Measurements from ENCODE around the gene MIA2.

The MIA2 gene

DNA sequence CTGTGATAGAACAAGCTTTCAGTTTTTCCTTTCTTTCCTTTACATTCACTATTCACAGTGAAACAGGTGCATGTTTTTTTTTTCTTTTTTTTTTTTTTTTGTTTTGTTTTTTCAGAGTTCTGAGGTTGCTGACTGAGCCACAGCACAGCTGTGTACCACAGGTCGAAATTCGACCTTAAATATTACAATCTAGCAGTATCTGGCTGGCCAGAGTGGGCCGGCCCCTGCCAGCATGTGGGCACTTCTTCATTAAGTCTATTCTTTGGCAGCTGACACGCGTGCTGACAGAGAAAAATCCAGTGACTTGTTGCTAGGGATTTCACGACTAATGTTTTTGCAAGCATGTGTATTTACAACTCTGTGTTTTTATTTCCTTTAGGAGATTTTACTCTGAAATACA, 164.7 kb downstream of the MIA2 start:
- DNase-seq = no peak

DNA sequence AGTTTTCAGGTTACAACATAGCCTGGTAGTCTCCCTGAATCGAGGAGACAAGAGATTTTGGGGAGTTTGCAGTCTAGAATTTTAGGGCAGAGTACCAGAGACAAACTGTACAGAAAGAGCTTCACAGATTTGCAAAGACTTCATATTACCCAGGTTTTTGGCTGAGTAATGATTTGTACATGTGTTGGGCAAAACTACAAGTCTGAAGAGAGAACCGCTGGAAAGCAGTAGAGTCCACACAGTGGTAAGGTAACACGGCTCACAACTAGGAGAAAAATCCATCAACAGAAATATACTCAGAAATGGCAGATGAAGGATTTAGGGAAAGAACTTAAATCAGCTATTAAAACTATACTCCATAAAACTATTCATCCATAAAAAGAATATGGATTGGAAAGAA, 172.8 kb downstream of the MIA2 start:
- no peak for DNase-seq

DNA sequence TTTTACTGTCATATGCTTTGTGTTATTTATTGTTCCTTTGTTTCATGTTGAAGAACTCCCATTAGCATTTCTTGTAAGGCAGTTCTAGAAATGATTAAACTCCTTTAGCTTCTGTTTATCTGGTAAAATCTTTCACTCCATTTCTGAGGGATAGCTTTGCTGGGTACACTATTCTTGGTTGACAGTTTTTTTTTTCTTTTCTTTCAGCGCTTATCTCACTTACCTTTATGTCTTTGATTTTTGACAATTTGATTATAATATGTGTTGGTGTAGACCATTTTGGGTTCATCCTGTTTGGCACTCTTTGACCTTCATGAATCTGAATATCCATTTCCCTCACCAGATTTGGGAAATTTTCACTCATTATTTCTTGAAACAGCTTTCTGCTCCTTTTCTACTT, 182.4 kb downstream of the MIA2 start:
- DNase-seq = no peak

DNA sequence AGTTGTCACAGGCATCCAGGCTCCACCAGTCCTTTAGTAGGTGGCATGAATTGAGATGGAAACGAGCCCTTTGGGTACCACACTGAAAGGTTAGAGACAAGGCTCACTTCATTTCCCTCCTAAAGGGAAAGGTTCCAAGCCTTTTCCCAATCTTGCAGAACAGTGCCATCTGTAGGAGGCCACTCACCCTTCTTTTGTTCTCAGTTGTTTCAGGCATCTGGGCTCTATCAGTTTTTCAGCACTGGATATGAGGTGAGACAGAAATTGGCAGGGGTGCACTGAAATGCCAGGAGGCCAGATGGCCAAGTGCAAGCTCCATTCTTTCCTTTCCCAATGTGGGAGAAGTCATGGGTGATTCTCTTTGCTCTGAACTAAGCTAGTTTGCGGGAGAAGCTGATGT, 183.3 kb downstream of the MIA2 start:
- no peak for DNase-seq

DNA sequence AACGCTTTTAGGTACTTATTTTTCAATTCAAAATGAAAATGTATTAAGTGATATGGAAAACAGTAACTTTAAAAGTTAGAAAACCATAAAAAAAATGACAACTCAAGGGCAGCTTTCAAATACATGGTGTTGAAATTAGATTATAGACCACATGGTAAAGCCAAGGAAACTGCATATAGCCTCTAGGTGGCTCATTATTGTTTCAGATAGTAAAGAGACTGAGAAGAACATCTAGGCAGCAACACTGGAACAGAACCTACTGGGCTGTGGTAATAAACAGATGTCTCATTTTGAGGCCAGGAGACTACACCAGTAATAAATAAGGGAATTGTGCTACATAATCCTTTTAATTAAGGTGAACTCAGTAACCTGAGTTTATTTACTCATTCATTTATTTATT, 185.6 kb downstream of the MIA2 start:
- no peak for DNase-seq

DNA sequence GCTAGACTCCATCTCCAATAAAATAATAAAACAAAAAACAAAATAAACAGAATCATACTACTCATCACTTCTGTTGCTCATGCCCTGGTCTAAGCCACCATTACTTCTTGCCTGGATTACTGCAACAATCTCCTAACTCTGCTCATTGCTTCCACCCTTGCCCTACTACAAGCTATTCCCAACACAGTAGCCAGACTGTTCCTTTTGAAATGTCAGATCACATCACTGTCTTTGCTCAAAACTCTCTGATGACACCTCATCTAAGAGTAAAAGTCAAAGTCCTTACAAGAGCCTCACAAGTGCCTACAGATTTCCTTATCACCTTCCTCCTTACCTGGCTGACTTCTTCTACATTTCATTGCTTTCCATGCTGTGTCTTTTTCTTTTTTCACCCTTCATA, 188.5 kb downstream of the MIA2 start:
- no peak for DNase-seq

DNA sequence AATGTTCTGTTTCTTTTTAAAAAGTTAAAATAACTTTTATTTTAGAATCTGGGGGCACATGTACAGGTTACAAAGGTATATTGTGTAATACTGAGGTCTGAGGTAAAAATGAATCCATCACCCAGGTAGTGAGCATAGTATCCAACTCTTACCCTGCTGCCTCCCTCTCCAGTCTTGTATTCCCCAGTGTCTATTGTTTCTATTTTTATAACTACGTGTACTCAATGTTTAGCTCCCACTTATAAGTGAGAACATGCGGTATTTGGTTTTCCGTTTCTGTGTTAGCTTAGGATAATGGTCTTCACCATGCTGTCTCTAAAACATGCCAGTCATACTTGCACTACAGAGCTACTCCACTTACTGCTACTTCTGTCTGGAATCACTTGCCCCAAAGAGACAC, 190.1 kb downstream of the MIA2 start:
- no peak for DNase-seq

DNA sequence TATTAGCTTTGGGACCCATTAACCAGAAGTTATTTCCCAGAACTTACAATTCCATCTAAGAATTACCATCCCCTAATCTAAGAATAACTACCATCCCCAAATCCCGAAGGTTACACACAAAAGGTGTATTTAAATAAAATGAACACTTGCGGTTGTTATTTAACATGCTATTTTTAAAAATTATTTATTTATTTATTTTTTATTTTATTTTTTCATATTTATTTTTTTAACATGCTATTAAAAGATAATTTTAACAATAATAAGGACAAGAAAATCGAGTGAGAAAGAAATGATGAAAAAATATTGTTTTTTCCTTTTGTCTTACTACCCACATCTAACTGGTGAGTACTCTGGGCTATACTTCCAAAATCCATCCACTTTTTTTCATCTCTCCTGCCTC, 192.2 kb downstream of the MIA2 start:
- no peak for DNase-seq

DNA sequence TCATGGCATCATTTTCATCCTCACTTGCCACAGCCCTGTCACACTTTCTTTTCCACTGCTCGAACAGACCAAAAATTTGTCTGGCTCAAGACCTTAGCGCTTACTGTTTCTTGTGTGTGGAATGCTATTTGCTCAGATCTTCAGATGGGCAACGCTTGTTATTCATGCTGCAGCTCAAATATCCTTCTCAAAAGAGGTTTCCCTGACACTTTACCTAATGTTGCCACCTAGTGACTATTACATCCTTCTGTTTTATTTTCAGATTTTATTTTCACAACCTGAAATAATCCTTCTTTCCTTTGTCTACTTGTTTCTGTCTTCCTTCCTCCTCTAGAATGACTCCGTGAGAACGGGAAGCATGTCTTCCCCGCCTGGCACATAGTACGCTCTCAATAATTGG, 192.9 kb downstream of the MIA2 start:
- DNase-seq = no peak

DNA sequence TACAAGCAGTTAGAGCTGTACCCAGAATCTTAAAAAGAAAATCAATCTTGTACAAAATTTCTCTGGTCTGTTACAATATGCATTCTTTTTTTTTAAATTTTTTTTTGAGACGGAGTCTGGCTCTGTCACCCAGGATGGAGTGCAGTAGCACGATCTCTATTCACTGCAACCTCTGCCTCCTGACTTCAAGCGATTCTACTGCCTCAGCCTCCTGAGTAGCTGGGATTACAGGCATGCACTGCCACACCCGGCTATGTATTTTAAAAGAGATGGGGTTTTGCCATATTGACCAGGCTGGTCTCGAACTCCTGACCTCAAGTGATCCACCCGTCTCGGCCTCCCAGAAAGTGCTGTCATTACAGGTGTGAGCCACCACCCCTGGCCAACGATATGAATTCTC, 194.4 kb downstream of the MIA2 start:
- DNase-seq = no peak

DNA sequence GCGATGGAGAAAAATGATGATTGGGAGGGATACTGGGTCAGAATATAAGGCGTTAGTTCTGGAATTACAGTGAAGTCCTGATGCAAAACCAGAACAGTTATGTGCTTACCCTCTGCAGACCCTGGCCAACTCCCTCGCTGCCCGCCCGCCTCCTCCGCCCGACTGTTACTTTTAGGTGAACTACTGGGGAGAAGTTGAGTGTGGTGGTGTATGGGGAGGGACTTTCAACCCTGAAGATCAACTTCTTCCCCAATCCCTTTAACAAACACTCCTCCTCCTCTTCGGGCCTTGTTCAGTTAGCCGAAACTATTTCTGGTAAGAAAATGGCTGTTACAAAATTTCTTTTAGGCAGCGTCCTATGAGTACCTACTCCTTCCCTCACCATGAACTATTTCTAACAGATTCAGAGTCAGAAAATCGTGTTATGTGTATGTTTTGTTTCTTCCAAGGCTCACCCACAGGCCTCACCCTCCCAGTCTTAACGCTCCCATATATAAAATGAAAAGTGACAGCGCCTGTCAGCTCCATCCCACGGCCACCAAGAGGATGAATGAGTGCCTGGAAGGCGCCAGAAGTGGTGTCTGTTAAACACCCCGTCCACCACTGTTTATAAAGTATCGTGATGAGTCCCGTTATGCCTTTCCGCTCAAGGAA, 197.2 kb downstream of the MIA2 start:
- DNase-seq = no peak

DNA sequence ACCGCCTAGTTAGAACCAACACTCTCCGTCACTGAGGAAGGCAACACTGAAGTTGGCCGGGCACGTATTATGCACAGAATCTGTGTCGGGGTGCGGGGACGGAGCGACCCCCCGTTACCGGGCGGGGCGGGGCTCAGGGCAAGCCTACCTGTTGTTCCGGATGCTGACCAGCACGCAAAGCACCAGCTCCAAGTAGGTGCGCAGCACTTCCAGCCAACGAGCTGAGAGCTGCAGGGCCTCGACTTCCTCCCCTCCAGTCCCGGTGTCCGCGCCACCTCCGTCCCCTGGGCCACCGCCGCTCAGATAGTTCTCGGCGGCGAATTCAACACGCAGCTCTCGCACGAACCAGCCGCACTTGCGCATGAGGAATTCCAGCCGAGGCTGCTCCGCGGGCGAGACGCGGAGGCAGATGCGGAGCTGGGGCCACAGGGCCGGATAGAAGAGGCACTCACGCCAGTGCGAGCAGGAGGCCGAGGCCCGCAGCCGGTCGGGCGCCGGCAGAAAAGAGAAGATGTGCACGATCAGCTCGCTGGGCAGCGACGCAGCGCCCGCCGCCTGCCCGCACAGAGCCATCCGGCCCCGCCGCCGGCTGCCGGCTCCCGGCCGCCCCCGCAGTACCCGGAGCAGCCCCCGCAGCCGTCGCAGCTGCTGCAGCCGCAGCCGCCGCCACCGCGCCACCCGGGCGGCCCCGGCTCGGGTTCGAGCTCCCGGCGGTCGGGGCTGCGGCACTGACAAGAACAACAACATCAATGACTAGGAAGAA, 197.9 kb downstream of the MIA2 start:
- DNase-seq = no peak

DNA sequence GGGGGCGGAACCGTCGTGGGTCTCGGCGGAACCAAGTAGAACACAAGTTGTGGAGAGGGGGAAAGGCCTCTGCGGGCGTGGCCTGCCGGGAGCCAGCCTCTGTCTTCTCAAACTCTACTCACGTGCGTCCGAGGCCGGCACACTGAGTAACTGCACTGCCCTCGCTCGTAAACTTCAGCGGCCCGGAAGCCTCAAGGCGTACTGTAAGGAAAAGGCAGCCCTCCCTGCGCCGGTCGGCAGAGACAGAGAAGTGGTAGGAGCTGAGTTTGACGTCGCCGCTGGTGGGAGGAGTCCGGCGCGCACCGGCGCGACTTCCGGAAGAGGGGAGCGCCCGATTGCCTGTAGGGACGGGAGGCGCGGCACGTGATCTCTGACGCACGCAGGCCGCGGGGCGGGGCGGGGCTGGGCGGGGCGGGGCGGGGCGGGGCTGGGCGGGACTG, 198.5 kb downstream of the MIA2 start, which contains the start of gene FBXO33:
Gene FBXO33, minus strand, starts transcription at position 255 of the 440 bp plus-strand sequence. CDS start 271 bp downstream, outside the sequence.
- peak; percentile 91 for DNase-seq

DNA sequence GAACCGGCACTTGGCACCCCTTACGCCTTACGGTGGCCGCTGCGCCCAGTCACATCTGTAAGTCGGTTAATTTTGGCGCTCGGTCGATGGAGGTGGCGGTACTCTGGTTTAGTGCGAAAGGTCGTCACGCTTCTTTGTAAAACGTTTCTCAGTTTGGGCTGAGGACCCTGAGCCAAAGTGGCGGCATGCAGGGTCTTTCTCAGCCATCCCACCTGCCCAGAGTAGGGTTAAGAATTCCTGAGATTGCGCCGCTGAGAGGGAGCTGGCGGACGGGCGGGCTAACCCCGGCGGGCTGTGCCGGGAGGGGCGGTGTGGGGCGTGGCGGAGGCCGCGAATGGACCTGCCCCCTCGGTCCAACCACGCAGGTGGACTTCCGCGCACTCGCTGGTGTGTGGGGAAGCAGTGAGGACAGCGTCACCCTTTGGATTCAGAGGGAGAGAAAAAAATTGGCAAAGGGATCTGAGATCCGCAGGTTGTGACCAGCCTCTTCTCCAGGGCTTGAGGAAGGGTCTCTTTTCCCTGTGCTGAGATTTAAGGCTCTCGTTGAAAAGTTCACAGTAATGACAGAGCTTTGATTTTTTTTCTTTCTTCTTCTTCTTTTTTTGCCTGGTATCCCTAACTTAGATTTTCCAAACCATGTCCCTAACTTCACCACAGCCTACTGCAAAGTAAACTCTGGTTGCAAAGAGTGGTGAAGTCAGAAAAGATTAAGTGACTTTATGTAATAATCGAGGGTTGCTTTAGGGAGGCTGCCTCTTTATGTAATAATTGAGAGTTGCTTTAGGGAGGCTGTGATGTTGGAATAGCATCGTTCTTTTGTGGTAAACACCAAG, 199.1 kb downstream of the MIA2 start:
- DNase-seq = peak; percentile 85

DNA sequence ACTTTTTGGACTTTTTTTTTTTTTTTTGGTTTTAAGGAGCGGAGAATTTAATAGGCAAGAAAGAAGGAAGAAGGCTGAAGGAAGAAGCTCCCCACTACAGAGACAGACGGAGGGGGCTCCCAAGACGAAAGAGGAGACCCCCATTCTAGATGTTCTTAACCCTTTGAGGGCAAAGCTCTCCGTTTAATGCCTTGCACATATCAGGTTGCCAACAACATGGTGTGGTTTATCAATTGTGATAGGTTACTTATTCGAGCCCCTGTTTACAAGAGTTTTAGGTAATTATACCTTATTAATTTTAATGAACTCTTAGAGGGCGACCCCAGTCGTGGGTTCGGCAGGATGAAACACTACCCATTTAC, 199.7 kb downstream of the MIA2 start:
- no peak for DNase-seq

DNA sequence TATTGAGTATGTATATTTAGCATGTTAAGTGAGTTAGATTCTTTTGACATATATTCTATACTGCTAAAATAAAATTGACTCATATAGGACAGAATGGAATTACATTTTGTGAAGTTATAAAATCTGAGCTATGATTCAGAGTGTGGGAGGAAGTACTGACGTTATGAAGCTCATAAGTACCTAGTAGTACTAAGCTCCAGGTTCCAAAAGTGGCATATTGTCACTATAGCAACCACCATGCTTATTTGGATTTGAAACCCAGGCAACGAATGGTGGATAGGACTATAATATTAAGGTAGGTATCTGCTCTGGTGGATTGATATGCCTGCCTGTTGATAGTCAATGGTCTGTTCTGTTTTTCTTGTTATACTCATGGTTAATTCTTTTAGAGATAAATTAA, 200.7 kb downstream of the MIA2 start:
- DNase-seq = no peak

DNA sequence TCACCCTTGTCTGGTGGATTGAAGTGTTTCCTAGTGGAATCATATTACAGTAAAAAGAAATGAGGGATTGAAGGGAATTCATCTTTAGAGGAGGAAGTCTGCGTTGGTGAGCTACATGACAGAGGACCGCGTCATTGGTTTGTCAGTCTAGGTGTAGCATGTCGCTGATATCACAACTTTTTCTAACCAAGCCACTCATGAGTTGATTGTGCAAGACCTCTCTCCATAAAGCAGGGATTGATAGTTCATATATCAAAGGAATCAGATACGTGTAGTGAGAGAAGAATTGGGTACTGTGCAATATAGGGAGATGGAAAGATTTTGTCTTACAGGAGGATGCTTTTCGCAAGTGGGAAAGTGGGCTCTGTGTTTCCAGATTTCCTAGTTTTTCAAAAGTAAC, 201.5 kb downstream of the MIA2 start:
- DNase-seq = no peak
